SK-N-SH treated with all-trans-retinoic acid at 6 μM for 48 hours (cell line): ENCODE results near the gene IL17RC.

Experiments
- ATAC-seq: fragments of 200-7000 bp; cut with Tn5 transposase; 3 replicates; pipeline ENCODE4 v1.9.1; 2020; ENCODE audit warnings: mild to moderate bottlenecking, moderate library complexity
- ARNTL ChIP-seq: fragments of 450-650 bp; formaldehyde crosslinking; IDR thresholded peaks from 2 replicates; pipeline ENCODE4 v1.5.0; 2020; ENCODE audit warnings: low read depth, mild to moderate bottlenecking, moderate library complexity, borderline replicate concordance
- CREB5 ChIP-seq: fragments of 250-450 bp; sonication (Bioruptor Pico); IDR thresholded peaks from 2 replicates; pipeline ENCODE4 v1.5.1; 2020; ENCODE audit warnings: low read depth, mild to moderate bottlenecking, moderate library complexity
- CSRNP3 ChIP-seq: fragments of 250-450 bp; sonication (Bioruptor Pico); IDR thresholded peaks from 2 replicates; pipeline ENCODE4 v1.5.1; 2021; ENCODE audit warnings: mild to moderate bottlenecking, moderate library complexity
- ESRRG ChIP-seq: fragments of 250-450 bp; sonication (Bioruptor Pico); IDR thresholded peaks from 2 replicates; pipeline ENCODE4 v1.6.1; 2021; ENCODE audit warnings: mild to moderate bottlenecking
- GLIS3 ChIP-seq: fragments of 250-450 bp; sonication (Bioruptor Pico); IDR thresholded peaks from 2 replicates; pipeline ENCODE4 v1.5.0; 2020; ENCODE audit warnings: mild to moderate bottlenecking, moderate library complexity
- OSR1 ChIP-seq: fragments of 250-450 bp; sonication (Bioruptor Pico); IDR thresholded peaks from 2 replicates; pipeline ENCODE4 v1.8.0; 2022; ENCODE audit warnings: moderate library complexity, mild to moderate bottlenecking, inconsistent platforms
- PATZ1 ChIP-seq: fragments of 250-450 bp; sonication (Bioruptor Pico); IDR thresholded peaks from 2 replicates; pipeline ENCODE4 v1.8.0; 2020; ENCODE audit warnings: mild to moderate bottlenecking, moderate library complexity, borderline replicate concordance
- POU6F1 ChIP-seq: fragments of 250-450 bp; sonication (Bioruptor Pico); IDR thresholded peaks from 2 replicates; pipeline ENCODE4 v1.8.0; 2021; ENCODE audit warnings: low read depth, mild to moderate bottlenecking, moderate library complexity, borderline replicate concordance
- PPARA ChIP-seq: fragments of 250-450 bp; sonication (Bioruptor Pico); IDR thresholded peaks from 2 replicates; pipeline ENCODE4 v1.5.0; 2020; ENCODE audit warnings: mild to moderate bottlenecking, borderline replicate concordance
- RARB ChIP-seq: fragments of 250-450 bp; sonication (Bioruptor Pico); IDR thresholded peaks from 2 replicates; pipeline ENCODE4 v1.8.0; 2021; ENCODE audit warnings: mild to moderate bottlenecking, moderate library complexity
- SNAI2 ChIP-seq: fragments of 250-450 bp; sonication (Bioruptor Pico); IDR thresholded peaks from 2 replicates; pipeline ENCODE4 v1.5.0; 2020; ENCODE audit warnings: mild to moderate bottlenecking, moderate library complexity
- TCF4 ChIP-seq: fragments of 250-450 bp; sonication (Bioruptor Pico); IDR thresholded peaks from 2 replicates; pipeline ENCODE4 v1.8.0; 2021; ENCODE audit warnings: mild to moderate bottlenecking, moderate library complexity, borderline replicate concordance
- TSHZ2 ChIP-seq: fragments of 250-450 bp; sonication (Bioruptor Pico); IDR thresholded peaks from 2 replicates; pipeline ENCODE4 v1.5.0; 2020; ENCODE audit warnings: mild to moderate bottlenecking, moderate library complexity
- ZC3H10 ChIP-seq: fragments of 250-450 bp; sonication (Bioruptor Pico); IDR thresholded peaks from 2 replicates; pipeline ENCODE4 v1.5.1; 2021; ENCODE audit warnings: mild to moderate bottlenecking, moderate library complexity
- ZFP30 ChIP-seq: fragments of 450-650 bp; formaldehyde crosslinking; IDR thresholded peaks from 2 replicates; pipeline ENCODE4 v1.5.0; 2022; ENCODE audit warnings: mild to moderate bottlenecking, moderate library complexity
- ZNF565 ChIP-seq: fragments of 450-650 bp; formaldehyde crosslinking; conservative IDR thresholded peaks from 2 replicates; pipeline ENCODE4 v1.5.0; 2020; ENCODE audit warnings: low read depth, mild to moderate bottlenecking, moderate library complexity
- ZNF70 ChIP-seq: fragments of 450-650 bp; formaldehyde crosslinking; IDR thresholded peaks from 2 replicates; pipeline ENCODE4 v1.5.0; 2020; ENCODE audit warnings: mild to moderate bottlenecking, moderate library complexity

IL17RC gene

GRCh38 chr3:9889405-9889804 is 27.5 kb upstream of the IL17RC start:
- TF ChIP-seq TSHZ2 (CRISPR knock-in tag), result no peak
- TF ChIP-seq ZFP30 (CRISPR knock-in tag), result no peak
- TF ChIP-seq ZC3H10 (CRISPR knock-in tag), result no peak
- TF ChIP-seq CSRNP3 (CRISPR knock-in tag), result no peak
- no peak for TF ChIP-seq POU6F1 (CRISPR knock-in tag)
- no peak for TF ChIP-seq RARB (CRISPR knock-in tag)
- no peak for TF ChIP-seq PATZ1 (CRISPR knock-in tag)
- TF ChIP-seq CREB5 (CRISPR knock-in tag), result no peak
- no peak for ATAC-seq

- peak; percentile 93 for ATAC-seq
- TF ChIP-seq RARB (CRISPR knock-in tag) (no peak), PATZ1 (CRISPR knock-in tag) (no peak), SNAI2 (no peak), CREB5 (CRISPR knock-in tag) (no peak), ZNF70 (no peak), ESRRG (CRISPR knock-in tag) (no peak), PPARA (CRISPR knock-in tag) (no peak), CSRNP3 (CRISPR knock-in tag) (no peak), ZFP30 (CRISPR knock-in tag) (no peak), GLIS3 (no peak), ARNTL (no peak), TCF4 (CRISPR knock-in tag) (no peak), OSR1 (CRISPR knock-in tag) (no peak), TSHZ2 (CRISPR knock-in tag) (no peak), POU6F1 (CRISPR knock-in tag) (no peak), ZNF565 (no peak)
Measured at GRCh38 chr3:9890249-9891071, 26.4 kb upstream of the IL17RC start, which contains the start of gene JAGN1. Gene JAGN1, plus strand, starts transcription at chr3:9890610. Its CDS starts 113 bp downstream, at chr3:9890723.
